GM23248 (cell line): ENCODE data around the gene INAFM1. TPM values are rescaled to one million over a fixed set of nuclear protein-coding genes. Genes with fewer than 3 reads are reported as not detected.

Experiments used
- DNase-seq: peaks from one replicate; pipeline ENCODE4 v3.0.0-alpha.2; 2015
- H2AFZ ChIP-seq: fragments of 200-600 bp; sonication (generic); 2 replicates; pipeline ENCODE4 v1.6.1; 2016; ENCODE audit warnings: antibody characterized with exemption
- H3F3A ChIP-seq: fragments of 200-600 bp; sonication (generic); 2 replicates; pipeline ENCODE4 v1.6.1; 2016; ENCODE audit warnings: mild to moderate bottlenecking, antibody characterized with exemption, mixed run types; ENCODE audit not compliant: insufficient read depth
- H3K27ac ChIP-seq: fragments of 200-600 bp; sonication (generic); 2 replicates; pipeline ENCODE4 v1.5.1; 2016; ENCODE audit warnings: mild to moderate bottlenecking
- H3K27me3 ChIP-seq: fragments of 200-600 bp; sonication (generic); replicated peaks from 2 replicates; pipeline ENCODE4 v1.6.1; 2016; ENCODE audit warnings: mild to moderate bottlenecking; ENCODE audit not compliant: insufficient read depth
- H3K36me3 ChIP-seq: fragments of 200-600 bp; sonication (generic); 2 replicates; pipeline ENCODE4 v1.6.1; 2016; ENCODE audit warnings: low read depth, mild to moderate bottlenecking
- H3K4me1 ChIP-seq: fragments of 200-600 bp; sonication (generic); 2 replicates; pipeline ENCODE4 v1.6.1; 2016; ENCODE audit warnings: mild to moderate bottlenecking; ENCODE audit not compliant: insufficient read depth
- H3K4me2 ChIP-seq: fragments of 200-600 bp; sonication (generic); one replicate; pipeline ENCODE4 v1.6.1; 2016; ENCODE audit warnings: mild to moderate bottlenecking; ENCODE audit not compliant: unreplicated experiment
- H3K4me3 ChIP-seq: fragments of 200-600 bp; sonication (generic); 2 replicates; pipeline ENCODE4 v1.5.1; 2016; ENCODE audit warnings: mild to moderate bottlenecking
- H3K79me2 ChIP-seq: fragments of 200-600 bp; sonication (generic); 2 replicates; pipeline ENCODE4 v1.6.1; 2016; ENCODE audit warnings: mild to moderate bottlenecking; ENCODE audit not compliant: insufficient read depth
- H3K9ac ChIP-seq: fragments of 200-600 bp; sonication (generic); 2 replicates; pipeline ENCODE4 v1.6.1; 2016; ENCODE audit warnings: mild to moderate bottlenecking
- H3K9me2 ChIP-seq: fragments of 200-600 bp; sonication (generic); 2 replicates; pipeline ENCODE4 v1.6.1; 2016; ENCODE audit warnings: mixed run types, mild to moderate bottlenecking, moderate library complexity; ENCODE audit not compliant: insufficient read depth
- H3K9me3 ChIP-seq: fragments of 200-600 bp; sonication (generic); one replicate; pipeline ENCODE4 v1.6.1; 2017; ENCODE audit warnings: low read depth
- H4K20me1 ChIP-seq: fragments of 200-600 bp; sonication (generic); 2 replicates; pipeline ENCODE4 v1.6.0; 2016; ENCODE audit not compliant: insufficient read depth
- EZH2 ChIP-seq: fragments of 200-600 bp; sonication (generic); IDR thresholded peaks from 2 replicates; pipeline ENCODE4 v1.6.1; 2018; ENCODE audit warnings: antibody characterized with exemption, mild to moderate bottlenecking; ENCODE audit not compliant: insufficient read depth, poor library complexity, severe bottlenecking
- EZH2phosphoT487 ChIP-seq: fragments of 200-600 bp; sonication (generic); IDR thresholded peaks from 2 replicates; pipeline ENCODE4 v1.6.1; 2018; ENCODE audit warnings: antibody characterized with exemption, moderate library complexity, mild to moderate bottlenecking, low read depth; ENCODE audit not compliant: insufficient read depth
- WGBS, 2 experiments: methylation state at CpG; one replicate each; pipeline ENCODE4 v1.1.6; 2015 to 2017; ENCODE audit warnings: low lambda C conversion rate in 2 of 2, low coverage in 1 of 2; ENCODE audit errors: missing lambda C conversion rate in 2 of 2; 5-methylcytosine and 5-hydroxymethylcytosine counted together
- in situ Hi-C: fragments of 300-500 bp; cut with MboI; formaldehyde crosslinking; loops from 2 replicates; pipeline ENCODE4 v1.15.0; 2020
- polyA plus RNA-seq: library from polyadenylated mRNA; unstranded; fragments of >200 nt; fragmentation: Nextera tagmentation; extraction: Ambion mirVana; gene quantifications from 2 replicates; pipeline ENCODE4 v1.2.1, GENCODE V29; 2016
- total RNA-seq: library from RNA; depleted of rRNA; stranded (reverse); fragments of >200 nt; shearing (Covaris generic); gene quantifications from 2 replicates; pipeline ENCODE4 v1.2.3, GENCODE V29; 2014; rRNA removed

The INAFM1 gene
- 2.9 and 5.2 TPM in 2 replicates for total RNA-seq
- 14.1 and 14.5 TPM in 2 replicates for polyA plus RNA-seq

GRCh38 chr19:47274071-47274890, at the start of gene INAFM1:
Gene INAFM1 (plus strand): TSS chr19:47274885. CDS start chr19:47274920, 35 bp downstream.
- H3K9me3 ChIP-seq = no peaks in the 10 kb centered on the region
- peaks cover 30% of the 10 kb centered on the region for H3F3A ChIP-seq
- DNase-seq = peak; percentile 96
- in situ Hi-C loops = no loop called here
- H3K9me2 ChIP-seq = no peaks in the 10 kb centered on the region
- TF ChIP-seq EZH2 = no peak
- no peak for TF ChIP-seq EZH2phosphoT487
- WGBS, 2 experiments = 0 to 2% methylated on average over 20 to 62 of the region's 72 CpGs
- no peak within 1 kb of the TSS for H2AFZ ChIP-seq
- H3K4me1 ChIP-seq = peaks cover 27% of the 10 kb centered on the region
- peaks cover 4% of the 10 kb centered on the region; the same call in 1 of the 2 replicates for H3K79me2 ChIP-seq
- H3K4me2 ChIP-seq = peak within 1 kb of the TSS; percentile 95
- peak within 1 kb of the TSS; percentile 94 for H3K27ac ChIP-seq
- no peaks in the 10 kb centered on the region for H4K20me1 ChIP-seq
- H3K9ac ChIP-seq = peak within 1 kb of the TSS; percentile 92
- peak within 1 kb of the TSS; percentile 77 for H3K4me3 ChIP-seq
- no peaks in the 10 kb centered on the region for H3K27me3 ChIP-seq
- H3K36me3 ChIP-seq = no peaks in the 10 kb centered on the region

DNA sequence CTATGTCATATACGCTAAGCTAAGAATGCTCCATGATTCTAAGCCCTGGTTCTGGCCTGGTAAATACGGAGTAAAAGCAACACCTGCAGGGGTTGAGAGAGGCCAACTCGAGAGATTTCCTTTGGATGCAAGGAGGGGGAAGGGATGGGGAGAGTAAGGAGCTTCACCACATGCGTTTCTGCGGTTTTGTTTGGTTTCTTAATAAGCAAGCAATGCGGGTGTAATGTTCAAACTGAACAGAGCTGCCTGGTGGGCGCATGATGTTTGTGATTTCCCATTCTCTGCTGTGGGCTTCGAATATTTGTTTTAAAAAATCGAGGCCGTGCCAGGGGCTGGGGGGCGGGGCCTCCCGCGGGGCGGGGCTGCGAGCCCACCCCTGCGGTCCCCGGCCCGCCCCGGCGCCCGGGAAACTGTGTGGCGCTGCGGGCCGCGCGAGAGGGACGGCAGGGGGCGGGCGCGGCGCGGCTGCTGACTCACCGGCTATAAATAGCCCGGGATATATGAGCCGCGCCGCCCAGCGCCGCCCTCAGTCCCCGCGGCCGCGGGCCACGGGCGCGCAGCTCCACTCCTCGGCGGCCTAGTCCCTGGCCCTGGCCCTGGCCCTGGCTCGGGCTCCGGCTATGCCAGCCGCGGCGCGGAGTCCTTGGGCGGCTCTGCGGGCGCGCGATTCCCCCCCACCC, 48.8 kb upstream of the INAFM1 start:
- no peaks in the 10 kb centered on the region for H3K27me3 ChIP-seq
- H3K9ac ChIP-seq = peak overlapping the region; percentile 85
- in situ Hi-C loops = no loop called here
- TF ChIP-seq EZH2 (no peak), EZH2phosphoT487 (no peak)
- H3K4me3 ChIP-seq = peak overlapping the region; percentile 83
- peak overlapping the region; percentile 92 for H3K27ac ChIP-seq
- no peaks in the 10 kb centered on the region for H3K9me3 ChIP-seq
- no peaks in the 10 kb centered on the region for H4K20me1 ChIP-seq
- WGBS, 2 experiments = 8 to 36% methylated on average over 8 to 33 of the region's 59 CpGs
- H3K4me2 ChIP-seq = peak overlapping the region; percentile 87
- H3K36me3 ChIP-seq = peaks cover 3% of the 10 kb centered on the region; the same call in 1 of the 2 replicates
- H3K79me2 ChIP-seq = peaks cover 66% of the 10 kb centered on the region
- H3K4me1 ChIP-seq = peaks cover 11% of the 10 kb centered on the region; the same call in 1 of the 2 replicates
- H3K9me2 ChIP-seq = no peaks in the 10 kb centered on the region
- H3F3A ChIP-seq = peaks cover 19% of the 10 kb centered on the region
- DNase-seq = peak; percentile 95
- peak overlapping the region; percentile 47; the same call in 1 of the 2 replicates for H2AFZ ChIP-seq

GRCh38 chr19:47226426-47227351, 48.0 kb upstream of the INAFM1 start:
- Histone ChIP-seq H3K4me1 (peaks cover 14% of the 10 kb centered on the region; the same call in 1 of the 2 replicates), H3K27me3 (no peaks in the 10 kb centered on the region), H3K9me2 (no peaks in the 10 kb centered on the region), H3K79me2 (peaks cover 64% of the 10 kb centered on the region), H3F3A (peaks cover 23% of the 10 kb centered on the region), H3K4me2 (peak overlapping the region; percentile 87), H3K9ac (peak overlapping the region; percentile 85), H3K27ac (peak overlapping the region; percentile 92), H3K4me3 (peak overlapping the region; percentile 83), H3K9me3 (no peaks in the 10 kb centered on the region), H3K36me3 (no peaks in the 10 kb centered on the region; the same call in 1 of the 2 replicates), H2AFZ (no peak overlapping the region), H4K20me1 (no peaks in the 10 kb centered on the region)
- no peak for TF ChIP-seq EZH2
- no peak for TF ChIP-seq EZH2phosphoT487
- DNase-seq = peak; percentile 89
- WGBS, 2 experiments = 2 to 3% methylated on average over 38 to 44 of the region's 56 CpGs
- in situ Hi-C loops = no loop called here
